HuH-7 (cell line): ENCODE data around the gene TCF4.

Experiments
- DNase-seq: peaks from one replicate; pipeline ENCODE4 v3.0.0; 2011; ENCODE audit warnings: low spot score

TCF4 gene

DNA sequence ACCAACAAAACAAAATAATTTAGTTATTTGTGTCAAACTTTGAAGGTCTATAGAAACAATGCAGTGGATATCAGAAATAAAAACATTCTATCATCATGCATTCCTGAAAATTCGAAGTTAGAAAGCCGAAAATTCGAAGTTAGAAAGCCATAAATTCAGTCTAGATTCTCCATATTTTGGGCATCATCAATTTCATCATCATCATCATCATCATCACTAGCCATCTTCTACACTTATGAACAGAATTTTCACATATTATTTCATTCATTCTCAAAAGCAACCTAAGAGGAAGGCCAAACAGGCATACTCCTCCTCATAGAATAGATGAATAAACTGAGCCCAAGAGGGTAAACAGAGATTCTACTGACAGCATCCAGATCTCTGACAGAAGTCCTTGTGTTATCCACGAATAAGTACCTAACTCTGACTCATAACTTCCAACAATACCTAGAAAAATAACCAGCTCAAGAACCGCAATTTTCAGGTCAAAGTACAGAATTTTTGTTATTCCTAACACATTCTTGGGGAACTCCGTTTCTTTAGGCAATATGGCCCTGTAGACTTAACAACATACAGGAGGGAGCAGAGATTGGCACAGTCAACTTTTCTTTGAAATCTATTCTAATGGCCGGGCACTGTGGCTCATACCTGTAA lies 84.7 kb downstream of the TCF4 start:
- DNase-seq, result no peak

DNA sequence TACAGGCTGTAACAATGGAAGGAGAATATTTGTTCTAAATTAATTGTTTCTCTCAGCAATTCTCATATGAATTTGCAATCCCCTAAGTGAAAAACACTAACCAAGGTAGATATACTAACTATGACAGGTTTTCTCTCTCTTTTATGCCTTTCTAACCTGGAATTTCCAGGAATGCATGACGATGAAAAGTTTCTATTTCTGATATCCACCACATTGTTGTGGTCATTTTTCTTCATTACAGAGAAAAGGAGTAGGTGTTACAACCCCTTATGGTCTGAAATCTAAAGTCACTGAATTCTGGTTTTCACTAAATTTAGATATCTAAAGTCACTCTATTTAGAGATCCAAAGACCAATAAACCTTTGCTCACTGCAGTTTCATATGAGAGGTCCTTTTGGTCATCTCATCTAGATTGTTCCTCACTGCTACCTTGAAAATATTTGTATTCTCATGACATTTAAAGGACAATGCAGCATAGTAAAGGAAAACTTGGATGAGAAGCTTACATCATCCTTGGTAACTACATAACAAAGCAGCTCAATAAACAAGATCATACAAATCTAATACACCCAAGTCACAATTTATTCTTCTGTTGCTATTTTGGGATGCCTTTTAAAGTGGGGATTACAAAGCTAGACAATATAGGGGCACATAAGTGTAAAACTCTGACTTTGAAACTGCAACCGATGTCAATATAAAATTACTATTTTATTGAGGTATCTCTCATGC lies 85.8 kb downstream of the TCF4 start:
- DNase-seq, result no peak

DNA sequence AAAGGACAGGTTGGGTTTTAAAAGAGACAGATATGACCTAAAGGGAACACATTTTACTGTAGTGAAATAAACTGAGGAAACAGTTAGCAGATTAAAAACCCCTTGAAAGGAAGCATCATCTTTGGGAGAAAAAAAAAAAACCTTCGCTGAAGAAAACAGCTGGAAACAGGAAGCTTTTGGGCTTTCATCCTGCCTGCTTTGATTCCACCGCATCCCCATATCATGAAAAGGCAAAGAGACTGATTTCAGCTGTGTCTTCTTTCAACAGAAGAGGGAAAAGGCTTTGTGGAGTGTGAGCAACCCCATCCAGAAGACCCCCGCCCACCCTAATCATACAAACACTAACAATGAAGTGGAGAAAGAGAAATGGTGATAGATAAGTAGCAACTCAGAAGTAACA lies 86.4 kb downstream of the TCF4 start:
- no peak for DNase-seq

DNA sequence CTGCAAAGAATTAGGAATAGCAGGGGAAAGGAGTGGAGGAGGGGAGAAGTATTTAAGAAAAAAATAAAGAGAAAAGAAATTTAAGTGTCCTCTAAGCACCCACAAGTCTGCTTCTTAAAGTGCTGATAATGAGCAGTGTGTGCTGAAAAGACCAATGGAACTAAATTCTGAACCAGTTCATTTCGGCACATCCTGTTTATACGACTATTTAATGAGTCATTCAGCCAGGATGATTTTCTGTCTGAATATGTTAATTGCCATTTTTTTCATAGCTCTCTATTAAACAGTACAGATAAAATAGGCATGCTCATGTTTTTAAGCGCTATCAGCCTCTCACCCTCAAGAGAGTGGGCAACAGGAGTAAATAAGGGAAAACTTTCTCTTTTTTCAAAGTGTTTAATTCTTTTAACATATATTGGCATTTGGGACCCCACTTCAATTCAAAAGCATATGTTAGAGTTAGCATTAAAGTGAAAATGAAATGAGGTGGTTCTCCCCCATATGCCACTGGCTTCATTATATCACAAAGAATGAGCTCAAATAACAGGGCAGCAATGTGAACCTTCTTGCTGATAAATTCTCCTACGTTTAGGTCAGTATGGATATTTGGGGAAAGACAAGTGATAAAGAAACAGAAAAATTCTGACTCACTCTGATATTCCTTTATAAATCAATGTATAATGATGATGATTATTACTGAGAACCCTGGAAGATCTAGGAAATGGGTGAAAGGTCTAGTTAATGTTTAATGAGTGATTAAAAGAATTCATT lies 87.5 kb downstream of the TCF4 start:
- no peak for DNase-seq

DNA sequence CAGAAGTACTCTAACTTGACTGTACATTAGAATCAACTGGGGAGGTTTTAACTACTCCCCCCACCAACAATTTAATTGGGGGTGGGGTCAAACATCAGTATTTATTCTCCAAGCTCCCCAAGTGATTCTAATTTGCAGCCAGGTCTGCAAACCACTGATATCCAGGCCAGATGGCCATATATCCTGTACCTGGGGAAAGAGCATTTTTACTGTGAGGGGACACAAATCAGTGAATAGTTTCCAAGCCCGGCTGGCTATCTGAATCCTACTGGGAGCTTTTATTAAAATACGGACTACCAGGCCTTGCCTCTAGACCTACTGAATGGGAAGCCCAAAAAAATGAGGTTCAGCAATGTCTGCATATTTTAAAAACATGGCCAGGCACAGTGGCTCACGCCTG lies 88.5 kb downstream of the TCF4 start:
- no peak for DNase-seq

DNA sequence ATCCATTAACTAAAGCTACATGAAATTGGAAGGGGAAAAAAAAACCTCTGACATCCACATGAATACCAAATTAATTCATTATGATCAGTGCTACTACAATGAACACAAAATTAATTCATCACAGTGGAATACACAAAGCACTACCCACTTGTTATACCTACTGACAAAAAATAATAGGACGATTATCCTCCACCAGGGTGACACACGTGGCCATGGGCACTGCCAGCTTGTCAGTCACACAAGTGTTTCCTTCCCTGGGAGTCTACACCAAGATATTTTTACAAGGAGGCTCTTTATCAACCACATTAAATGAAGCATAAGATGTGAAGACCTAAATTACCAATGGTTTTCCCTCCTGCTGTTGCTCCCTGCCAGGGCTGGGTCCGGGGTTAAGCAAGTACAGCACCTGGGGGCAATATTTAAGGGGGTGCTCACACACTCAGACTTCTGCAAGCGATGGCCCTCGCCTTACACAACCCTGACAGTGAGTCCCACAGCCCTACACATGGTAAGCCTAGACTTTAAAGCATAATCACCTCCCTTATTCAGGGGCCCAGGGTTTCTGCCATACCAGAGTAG lies 90.1 kb downstream of the TCF4 start:
- no peak for DNase-seq

DNA sequence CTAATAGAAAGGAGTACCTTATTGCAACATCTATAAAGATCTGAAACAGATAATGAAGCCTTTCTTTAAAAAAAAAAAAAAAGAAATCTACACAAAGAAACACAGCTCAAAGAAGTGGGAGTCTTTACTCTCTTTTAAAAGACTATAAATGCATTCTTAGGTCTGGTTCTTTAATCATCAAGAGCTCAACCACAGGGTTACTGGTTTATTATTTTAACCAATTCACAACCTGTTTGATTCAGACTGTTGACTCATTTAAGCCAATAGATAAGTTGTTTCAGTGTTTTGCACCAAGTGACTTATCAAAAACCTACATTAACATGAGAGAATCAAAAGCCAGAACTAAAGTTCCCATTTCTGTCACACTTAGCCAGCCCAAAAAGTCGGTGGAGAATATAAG lies 93.1 kb downstream of the TCF4 start:
- no peak for DNase-seq

DNA sequence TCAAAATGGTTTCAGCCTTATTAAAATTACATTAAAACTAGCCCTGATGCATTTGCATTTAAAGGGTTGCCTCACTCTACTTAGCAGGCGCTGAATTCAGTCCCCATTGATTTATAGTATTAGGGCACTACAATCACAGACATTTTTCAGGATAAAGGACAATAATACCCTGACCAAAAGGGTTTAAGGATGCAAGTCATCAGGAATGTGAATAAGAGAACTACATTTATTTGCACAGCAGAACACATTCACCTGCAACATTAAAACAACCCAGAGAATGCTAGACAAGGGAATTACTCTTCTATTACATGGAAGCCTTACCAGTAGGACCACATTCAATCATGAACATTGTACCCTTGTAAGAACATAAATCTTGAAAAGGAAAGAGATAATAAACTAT lies 93.6 kb downstream of the TCF4 start:
- no peak for DNase-seq

DNA sequence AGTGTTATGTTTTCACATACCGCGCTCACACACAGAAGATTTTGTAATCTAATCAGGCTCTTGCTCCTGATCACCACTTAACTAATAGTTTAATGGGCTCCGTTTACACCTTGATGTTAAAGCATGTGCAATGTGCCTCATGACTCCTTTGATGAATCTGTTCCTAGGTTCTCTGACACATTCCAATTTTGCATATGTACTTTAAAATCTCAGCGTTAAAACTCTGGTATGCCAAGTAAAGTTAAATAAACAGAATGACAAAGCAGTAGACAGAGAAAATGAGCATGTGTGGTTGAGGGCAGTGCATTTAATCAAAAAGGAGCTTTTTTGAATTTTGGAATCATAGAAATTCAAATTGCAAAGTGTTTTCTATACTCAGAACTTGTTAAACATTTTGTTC lies 96.4 kb downstream of the TCF4 start:
- DNase-seq, result no peak

DNA sequence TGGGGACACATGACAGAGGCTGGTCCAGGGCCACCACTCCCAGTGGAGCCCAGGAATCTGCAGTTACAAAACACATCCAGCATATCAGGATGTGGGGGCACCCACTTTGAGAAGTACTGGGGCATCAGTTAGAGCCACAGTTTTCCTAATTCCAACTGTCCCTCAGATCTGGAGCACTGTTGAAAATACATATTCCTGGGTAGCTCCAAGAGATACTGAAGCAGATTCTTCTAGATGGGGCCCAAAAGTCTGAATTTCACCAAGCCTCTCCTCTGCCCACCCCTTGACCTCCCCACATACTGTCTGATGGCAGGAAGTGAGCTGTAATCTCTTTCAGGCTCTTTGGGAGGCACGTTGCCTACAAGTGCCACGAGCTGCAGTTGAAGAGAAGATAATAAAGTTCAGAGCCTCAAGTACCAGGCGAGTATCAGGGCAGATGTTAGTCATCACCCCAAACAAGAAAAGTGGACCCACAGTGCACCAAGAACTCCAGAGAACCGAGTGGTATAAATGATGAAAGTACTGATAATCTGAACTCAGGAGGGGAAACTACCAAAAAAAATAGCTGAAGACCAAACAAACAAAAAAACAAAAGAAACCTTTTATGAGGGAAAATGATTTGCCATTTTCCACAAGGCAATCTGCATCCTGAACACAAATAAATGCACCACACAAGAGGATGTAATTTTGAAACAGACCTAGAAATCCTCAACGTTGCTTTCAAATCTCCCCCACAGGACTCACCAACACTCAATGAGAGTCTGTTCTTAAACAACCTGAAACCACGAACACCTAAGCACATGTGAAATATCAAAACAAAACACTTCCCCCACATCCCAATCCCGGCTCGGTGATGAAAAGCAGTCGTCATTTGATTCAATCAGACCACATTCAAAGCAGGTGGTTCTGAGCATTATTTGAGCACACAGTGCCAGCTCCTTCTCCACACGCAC lies 98.7 kb downstream of the TCF4 start:
- no peak for DNase-seq

DNA sequence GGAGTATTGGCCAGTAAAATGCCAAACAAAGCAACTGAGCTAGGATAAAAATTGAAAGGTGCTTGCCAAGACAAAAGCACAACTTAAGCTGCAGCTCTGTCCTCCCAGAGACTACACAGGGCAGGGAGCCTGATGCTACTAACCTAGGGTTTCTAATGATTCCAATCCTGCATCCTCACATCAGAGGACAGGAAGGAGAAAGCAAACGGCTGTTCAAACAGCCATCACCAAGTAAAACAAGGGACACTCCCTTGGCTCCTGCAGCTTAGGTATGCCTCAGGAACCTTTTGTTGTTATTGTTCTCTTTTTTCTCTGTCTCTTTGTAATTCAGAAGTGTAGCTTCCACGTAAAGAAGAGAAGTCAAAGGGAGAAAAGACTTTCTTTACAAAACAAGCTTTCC lies 99.5 kb downstream of the TCF4 start:
- DNase-seq, result no peak

DNA sequence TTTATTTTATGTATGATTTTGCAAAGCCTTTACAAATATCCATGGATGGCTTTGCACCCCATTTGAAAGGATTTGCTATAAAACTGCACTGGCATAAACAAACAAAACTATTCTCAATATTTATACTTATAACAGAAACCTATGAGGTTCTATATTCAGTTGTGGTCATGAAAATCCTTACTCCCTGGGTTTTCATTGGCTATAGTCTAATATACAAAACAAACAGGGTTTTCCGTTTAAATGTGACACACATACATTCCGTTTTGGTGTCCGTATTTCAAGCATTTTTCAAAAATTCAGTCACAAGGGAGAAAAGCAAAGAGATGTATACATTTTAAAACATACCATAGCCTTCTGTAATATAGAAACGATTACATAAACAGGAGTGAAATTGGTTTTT lies 100.0 kb downstream of the TCF4 start:
- no peak for DNase-seq

DNA sequence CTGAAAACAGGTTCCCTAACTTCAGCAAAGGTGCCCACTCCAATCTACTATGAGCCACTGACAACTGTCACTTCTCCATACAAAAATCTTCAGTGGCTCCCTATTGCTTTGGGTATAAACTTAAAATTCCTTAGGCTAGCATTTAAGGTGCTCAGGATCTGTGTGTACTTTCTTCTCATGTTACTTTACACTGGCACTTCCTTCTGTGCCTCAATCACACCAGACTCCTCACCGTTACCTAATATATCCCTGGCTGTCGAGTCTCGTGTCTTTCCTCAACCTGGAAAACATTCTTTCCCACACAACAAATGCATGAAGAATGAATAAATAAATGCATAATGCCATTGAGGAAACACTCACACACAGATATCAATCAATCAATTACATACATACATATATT lies 101.1 kb downstream of the TCF4 start:
- DNase-seq, result no peak

DNA sequence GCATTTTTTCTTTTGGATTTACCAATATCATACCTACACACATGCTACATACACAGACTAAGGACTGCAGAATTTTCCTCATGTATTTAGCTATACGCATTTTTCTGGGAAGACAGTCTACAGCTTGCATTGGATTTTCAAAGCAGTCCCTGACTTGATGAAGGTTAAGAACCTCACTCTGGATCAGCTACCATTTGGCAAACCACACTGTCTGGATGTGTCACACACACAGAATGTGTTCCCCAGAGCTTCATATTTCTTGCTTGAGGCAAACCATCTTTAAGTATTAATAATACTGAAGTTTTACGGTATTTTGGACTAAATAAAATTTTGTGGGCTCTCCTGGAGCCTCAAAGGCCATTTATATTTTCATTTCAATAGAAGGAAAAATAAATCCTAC lies 102.3 kb downstream of the TCF4 start:
- no peak for DNase-seq

DNA sequence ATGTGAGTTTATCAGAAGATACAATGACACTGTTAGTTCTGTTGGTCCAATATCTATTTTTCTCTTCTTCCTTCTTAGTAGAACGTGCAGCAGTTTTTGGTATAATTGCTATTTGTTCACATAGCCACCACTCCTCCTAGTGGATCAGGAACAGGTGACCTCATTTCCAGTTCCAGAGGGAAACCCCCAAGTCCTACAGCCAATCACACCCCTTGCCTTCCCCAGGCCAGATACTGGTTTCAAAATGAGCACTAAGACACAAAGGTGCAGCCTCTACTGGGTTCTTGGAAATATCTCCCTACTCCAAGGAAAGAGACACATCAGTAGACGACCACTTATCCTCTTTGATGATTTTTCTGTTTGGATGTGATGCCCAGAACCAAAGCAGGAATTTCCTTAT lies 103.2 kb downstream of the TCF4 start:
- no peak for DNase-seq

DNA sequence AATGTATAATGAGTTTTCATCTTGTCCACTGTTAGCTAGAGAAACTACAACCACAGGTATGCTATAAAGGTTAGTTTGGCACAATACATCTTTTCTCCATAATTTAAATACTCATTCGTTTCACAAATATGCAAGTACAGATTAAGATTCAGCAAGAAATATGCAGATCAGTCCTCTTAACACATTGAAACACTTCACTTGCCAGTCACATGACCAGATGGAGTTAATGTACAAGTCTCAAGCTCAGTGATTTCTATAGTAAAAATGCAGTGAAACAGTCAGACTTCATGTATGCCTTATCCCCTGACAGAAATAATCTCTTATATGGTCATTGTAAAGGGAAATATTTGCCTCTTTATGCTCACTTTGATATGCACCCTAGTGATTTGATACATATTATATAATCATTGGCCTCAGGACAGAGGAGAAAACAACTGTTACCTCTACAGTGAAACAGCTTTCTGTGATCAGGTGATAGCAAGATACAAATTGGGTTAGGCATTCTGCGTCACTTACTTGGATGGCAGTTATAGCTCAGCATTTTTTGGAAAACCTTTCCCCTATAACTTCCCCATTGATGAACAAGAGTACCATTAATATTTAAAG lies 104.6 kb downstream of the TCF4 start:
- no peak for DNase-seq

DNA sequence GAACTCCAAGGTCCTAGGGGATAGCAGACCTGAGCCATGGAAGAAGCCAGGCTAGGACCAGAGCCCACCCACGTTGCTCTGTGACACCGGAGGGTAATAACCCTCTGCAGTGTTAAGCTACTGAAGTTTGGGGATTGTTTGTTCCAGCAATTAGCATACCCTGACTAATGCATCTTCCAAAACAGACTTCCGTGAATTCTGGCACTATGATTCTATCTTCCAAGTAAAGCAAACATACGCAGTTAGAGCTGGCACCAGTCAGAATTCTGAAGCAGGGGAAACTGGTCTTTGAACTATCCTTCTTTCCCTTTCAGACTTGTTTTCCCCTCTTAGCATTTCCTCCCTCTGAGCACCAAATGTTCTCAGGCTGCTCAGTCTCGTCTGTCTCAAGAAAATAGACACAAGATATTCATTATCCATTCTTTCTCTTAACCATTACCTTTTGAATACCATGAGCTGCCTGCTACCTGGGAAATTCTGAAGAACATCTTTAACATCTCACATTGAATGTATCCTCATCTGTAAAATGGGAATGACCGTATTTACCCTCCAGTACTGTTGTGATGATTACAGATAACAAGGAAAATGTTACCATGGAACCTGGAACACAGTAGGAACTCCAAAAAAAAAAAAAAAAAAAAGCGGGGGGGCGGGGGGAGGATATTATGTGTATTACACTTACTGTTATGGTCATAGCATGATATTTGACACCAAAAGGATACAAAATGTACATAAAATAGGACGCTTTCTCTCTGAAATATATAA lies 108.2 kb downstream of the TCF4 start:
- no peak for DNase-seq

DNA sequence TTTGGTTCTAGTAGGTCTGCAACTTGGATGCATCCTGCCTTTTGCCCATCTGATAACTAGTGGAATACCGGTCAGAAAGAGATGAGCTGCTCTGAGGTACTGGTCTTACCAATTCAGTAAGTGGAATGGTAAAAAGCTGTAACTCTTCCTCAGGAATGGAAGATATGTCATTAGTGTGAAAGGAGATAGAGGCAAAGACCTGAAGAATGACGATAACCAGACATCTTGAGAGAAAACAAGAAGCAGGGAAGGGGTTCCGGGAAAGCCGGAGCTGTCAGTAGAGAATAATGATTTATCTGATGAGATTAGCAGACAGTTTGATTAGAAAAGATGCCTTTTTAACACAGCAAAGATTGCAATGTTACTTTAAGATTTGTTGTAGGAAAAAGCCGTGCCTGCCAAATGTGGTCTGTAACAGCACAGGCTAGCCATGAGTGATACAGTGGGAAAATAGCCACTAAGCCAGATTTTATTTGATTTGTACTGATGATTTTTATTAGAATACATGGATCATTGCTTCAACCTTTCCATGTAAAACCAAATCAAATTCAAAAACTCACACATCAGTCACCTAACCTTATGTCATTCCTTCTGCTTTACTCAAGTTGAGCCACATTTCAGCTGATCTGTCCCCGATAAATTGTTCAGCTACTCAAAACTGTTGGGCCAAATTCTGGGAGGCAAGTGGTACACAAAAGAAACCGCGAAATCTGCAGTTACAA lies 110.0 kb downstream of the TCF4 start:
- no peak for DNase-seq

DNA sequence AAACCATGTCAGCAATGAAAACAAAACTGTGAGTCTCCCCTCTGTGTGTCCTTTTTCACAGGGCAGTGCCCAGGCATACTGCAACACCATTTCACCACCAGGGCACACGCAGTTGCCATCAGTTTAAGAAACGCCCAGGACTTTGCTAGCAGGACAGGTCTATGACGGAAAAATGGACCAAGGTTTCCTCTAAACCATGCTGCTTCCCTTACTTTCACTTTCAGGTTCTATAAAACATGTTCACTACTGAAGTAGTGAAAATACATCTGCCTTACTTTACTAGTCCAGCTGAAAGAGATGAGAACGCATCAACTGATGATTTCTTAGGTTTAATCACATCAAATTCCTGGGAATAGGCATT lies 110.5 kb downstream of the TCF4 start:
- DNase-seq, result no peak

DNA sequence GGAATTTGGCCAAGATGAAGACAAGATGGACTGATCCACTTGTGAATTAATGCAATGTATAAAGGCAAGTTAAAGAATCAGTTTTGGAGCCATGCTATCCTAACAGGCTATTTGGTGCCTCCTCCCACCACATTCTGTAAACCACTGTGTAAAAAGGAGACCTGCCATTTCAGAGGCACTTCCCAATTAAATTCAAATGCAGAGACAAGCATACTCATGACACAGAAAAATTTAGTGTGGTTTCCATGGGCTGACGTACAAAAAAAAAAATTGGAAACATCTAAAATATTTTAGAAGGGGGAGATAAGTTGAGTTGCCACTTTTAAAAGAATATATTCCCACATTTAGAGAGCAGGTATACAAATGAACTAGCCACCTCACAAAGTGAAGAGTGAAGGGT lies 112.1 kb downstream of the TCF4 start:
- DNase-seq, result no peak
